Stimulated activated CD4-positive, alpha-beta T cell treated with anti-CD3 and anti-CD28 coated beads, Interleukin-12 subunit alpha, Interleukin-12 subunit beta, amount 100 ng/mL, for 48 hours (primary cell): ENCODE data around the gene MAGI2.

Experiments used
- DNase-seq, 3 donors: peaks; one replicate each; pipeline ENCODE4 v3.0.0-alpha.2; 2020; ENCODE audit warnings: low read depth in 2 of 3, low spot score in 1 of 3

The MAGI2 gene

GRCh38 chr7:79453558-79454360 lies at the start of gene MAGI2:
MAGI2 (minus strand) TSS chr7:79453667; CDS start chr7:79453320, 347 bp downstream.
- no peak for DNase-seq

DNA sequence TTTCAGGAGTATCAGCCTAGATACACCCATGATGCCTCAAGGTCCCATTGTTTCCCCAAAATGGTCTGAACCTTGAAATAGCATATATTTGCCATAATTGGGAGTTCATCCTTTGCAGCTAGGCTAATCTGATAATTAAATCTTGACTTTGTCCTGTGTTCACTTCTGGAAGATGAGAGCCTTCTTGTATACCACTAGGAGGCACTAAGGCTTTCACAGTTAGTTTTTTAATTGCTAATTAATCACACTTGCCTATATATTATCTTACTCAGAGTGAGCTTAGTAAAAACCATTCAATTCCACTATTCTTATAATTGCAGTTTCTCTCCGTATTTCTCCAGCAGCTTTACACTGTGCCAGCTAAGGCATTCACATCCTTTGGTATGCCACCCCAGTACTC lies 48.7 kb upstream of the MAGI2 start:
- no peak for DNase-seq

- DNase-seq: no peak
Measured at GRCh38 chr7:79500759-79501158, 47.3 kb upstream of the MAGI2 start.

GRCh38 chr7:79497728-79498127 lies 44.3 kb upstream of the MAGI2 start:
- DNase-seq: no peak

GRCh38 chr7:79495544-79496272 lies 42.2 kb upstream of the MAGI2 start:
- DNase-seq: no peak

DNA sequence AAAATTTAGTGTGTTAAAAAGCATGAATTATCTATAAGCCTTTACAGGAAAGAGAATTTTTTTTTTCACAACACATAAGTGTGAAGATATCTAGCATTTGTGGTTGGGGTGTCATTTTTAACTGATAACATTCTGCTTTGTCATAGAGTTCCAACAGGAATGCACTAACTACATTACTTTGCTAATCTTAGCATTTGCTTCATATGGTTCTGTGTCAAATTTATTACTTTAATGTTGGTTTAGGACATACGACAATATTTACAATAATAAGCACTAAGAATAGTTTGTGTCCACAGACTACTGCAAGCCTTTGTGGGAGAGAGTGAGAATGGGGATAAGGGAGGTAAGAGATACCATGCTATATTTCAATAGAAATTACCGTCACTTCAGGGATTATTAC lies 40.6 kb upstream of the MAGI2 start:
- no peak for DNase-seq

DNA sequence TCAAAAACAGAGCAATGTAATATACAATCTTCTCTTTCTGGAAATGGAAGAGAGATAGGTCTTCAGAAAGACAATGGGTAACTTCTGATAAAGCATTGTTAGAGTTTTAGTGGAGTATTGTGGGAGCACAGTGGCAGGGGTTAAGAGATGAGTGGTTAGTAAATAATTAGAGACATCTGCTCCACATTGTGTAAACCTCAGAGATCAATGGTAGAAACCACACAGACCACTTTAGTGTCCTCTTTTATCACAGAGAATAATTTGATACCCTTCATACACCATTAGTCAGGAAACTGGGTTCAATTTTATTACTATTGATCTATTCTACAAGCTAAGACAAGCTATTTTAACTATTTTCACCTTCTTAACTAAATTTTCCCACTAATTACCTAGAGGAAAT lies 35.9 kb upstream of the MAGI2 start:
- DNase-seq: no peak

DNA sequence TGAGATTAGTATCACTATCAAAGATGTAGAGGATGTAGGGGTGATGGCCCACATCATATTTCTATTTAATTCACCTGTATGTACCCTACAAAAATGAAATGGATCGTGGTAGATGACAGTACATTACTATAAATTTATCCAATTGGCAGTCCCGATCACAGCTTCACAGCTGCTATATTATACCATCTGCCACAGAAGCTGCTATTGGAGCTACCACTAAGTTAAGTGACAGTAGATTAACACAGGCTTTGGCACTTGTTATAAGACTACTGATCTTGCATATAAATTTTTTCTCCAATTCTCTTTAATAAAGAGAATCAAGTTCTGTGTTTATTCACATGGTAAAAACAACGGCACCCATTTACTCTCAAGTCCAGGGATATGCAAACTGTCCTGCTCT lies 24.9 kb upstream of the MAGI2 start:
- no peak for DNase-seq

- DNase-seq: no peak
Measured at GRCh38 chr7:79475455-79475854, 22.0 kb upstream of the MAGI2 start.

- no peak for DNase-seq
Measured at GRCh38 chr7:79471699-79472098, 18.2 kb upstream of the MAGI2 start.

DNA sequence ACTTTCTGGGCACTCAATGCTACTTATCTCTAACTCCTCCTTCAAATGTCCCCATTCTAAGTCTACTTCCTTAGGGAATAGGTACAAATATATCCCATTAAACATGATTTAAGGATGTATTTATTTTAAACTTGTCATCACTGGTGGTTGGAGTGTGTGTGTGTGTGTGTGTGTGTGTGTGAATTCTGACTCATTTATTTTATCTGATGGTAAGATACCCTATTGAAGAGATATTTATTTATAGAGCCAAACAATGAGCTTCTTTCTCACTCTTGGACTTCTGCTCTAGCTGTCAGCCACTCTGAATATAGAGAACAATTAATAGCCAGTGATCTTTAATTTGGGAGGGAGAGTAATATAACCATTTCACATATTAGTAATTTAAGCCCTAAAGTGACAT lies 17.8 kb upstream of the MAGI2 start:
- DNase-seq: no peak

DNA sequence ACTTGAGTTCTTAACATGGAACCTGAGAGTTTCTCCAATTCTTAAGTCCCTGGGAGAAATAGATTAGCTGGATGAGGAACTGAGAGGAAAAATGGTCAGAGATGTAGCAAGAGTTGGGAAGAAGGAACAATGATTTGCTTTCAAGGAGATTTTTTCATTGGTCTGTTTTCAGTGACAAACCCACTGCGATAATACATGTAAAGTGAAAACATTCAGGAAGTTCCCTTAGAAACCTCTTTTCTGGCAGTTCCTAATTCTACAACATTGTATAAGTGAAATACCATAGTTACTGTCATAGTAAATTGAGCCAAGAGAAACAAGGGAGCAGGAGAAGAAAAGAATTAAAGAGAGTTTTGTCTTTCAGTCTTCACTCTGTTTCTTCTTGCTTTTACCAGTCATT lies 12.1 kb upstream of the MAGI2 start:
- no peak for DNase-seq

DNA sequence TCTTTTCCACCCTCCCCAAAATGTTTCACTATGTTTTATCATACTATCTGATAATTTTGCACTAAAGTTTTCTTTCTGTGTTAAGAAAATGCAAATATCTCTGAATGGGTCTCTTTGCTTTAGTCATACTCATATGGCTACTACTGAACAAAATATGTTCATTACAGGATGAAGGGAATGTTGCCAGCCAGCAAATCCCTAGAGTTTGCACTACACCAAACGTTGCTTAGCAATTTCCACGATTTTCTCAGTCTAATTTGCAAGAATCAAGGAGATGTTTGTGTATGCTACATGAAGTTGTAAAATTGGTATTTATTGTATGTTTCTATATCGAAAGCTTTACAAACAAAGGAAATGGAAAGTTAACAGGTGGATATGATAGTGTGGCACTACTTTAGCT lies 10.6 kb upstream of the MAGI2 start:
- DNase-seq: no peak

DNA sequence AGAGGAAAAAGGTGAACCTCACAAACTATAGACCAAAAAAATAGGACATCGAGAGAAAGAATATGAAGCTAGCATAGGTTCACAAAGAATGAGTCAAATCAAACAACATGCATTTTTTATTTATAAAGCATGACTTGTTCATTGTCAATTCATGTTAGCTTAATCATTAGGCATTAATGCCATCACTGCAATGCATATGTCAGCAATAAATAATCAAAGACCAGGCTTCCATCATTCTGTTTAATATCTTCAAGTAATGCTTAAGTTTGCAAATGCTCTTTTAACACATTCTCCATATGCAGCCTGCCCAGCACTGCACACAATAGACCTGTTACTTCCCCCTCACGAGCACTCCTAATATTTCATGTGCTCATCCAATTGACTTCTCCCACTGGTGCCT lies 8.9 kb upstream of the MAGI2 start:
- no peak for DNase-seq

- no peak for DNase-seq
Measured at GRCh38 chr7:79461660-79462059, 8.2 kb upstream of the MAGI2 start.

DNA sequence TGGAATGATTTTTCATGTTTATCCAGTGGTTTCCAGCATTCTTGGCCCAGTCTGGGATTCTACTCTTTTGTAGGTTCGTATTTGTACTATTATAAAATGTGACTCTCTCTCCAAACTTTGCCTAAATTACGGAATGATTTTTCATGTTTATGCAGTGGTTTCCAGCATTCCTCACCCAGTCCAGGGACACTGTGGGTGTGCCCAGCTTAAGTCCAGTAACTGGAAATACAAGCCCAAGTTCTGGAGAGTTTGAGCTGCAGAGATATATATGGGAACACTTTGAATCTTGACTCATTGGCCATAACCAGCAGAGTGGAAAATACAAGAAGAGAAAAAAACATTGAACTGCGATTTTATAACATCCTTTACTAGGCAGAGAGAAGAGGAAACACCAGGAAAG lies 5.9 kb upstream of the MAGI2 start:
- DNase-seq: no peak

- no peak for DNase-seq
Measured at GRCh38 chr7:79458796-79459195, 5.3 kb upstream of the MAGI2 start.

DNA sequence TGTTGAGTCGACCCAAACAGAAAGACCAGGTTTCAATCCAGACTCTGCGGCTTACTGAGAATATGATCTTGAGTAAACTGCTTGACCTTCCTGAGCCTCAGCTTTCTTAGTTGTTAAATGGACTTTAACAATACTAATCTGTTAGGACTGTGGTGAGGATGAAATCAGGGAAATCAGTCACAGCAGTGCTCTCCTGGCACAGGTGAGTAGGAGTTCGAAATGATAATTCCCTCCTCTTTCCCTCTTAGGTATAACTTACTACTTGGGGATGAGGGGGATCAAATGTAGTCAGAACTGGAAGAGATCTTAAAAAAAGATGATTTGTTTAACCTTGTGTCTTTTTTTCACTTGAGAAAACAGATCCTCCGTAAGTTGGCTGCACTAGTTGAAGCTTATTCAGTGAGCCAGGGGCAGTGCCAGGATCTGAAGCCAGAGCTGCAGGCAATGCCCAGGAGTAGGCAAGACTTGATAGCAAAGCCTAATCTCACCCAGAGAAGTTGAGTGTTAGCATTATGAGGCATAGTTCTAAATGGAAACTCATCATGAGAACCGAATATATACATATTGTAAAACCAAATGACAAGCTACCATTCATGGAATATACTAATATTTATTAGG lies 1.8 kb upstream of the MAGI2 start:
- DNase-seq: no peak

DNA sequence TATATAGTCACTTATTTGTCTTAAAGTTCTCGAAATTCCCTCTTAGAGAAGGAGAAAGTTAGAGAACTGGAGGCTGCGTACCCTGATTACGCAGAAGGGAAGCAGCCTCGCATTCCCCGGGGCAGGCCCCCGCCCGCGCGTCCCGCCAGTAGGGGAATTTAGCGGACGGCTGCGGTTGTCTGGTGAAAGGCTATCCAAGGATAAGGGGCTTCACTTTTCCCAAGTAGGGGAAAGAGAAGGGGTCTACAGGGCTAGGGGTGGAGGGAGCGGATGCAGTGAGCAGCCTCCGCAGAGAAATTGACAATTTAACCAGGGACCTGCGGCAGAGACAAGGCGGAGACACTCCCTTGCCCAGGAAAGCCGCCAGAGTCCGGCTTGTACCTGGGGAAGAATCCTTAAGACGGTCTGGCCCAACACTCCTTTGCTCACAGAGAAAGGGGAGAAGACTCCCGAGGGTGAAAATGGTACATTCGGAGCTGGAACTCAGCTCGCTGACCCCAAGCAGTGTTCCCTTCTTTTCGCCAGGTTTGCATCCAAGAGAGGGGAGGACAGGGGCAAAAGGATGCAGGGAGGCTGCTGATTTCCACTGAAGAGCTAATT lies 994 bp upstream of the MAGI2 start:
- DNase-seq: no peak

GRCh38 chr7:79453266-79453557 lies 255 bp downstream of the MAGI2 start:
- DNase-seq: no peak

DNA sequence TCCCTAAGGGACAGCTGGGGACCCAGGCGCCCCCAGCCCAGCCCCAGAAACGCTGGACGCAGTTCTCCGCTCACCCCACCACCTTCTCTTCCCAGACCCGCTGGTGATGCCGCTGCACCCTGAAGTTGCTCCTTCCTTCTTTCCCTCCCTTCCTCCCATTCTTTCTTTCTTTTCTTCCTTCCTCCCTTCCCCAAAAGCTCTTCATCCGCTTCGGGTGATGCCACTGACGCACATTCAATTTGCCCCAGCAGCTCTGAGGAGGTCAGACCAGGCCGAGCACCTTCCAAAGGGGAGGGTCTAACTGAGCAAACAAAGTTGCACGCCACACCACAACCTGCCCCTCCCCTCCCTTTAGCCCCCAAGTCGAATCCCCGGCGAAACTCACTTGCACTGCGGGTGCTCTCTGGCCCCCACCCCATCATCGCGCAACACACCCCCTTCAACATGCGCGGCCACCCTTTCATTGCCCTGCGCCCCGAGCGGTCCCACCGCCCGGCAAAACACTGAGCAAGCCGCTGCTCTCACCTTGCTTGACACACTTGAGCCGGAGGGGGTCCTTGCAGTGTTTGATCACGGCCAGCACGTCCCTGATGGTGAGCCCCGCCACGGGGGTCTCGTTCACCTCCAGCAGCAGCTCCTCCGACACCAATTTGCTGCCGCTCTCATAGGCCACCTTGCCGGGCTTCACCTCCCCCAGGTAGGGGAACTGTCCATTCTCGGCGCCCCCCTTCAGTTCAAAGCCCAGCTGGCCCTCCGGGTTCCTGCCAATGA lies 787 bp downstream of the MAGI2 start:
- no peak for DNase-seq
